Psoas muscle (tissue), 8 donors: ENCODE data around the gene MUC2. TPM values are rescaled to one million over a fixed set of nuclear protein-coding genes. Genes with fewer than 3 reads are reported as not detected.

Experiments used
- ATAC-seq, 4 donors: fragments of 200-7000 bp; cut with Tn5 transposase; one replicate each; pipeline ENCODE4 v1.9.1; 2020; ENCODE audit warnings: moderate library complexity in 3 of 4, mild to moderate bottlenecking in 2 of 4
- DNase-seq, 2 donors: peaks; one replicate each; pipeline ENCODE4 v3.0.0-alpha.2; 2020
- H3K27ac ChIP-seq: fragments of 200-600 bp; one replicate; pipeline ENCODE4 v1.8.0; 2022
- H3K27me3 ChIP-seq, 3 donors: fragments of 200-600 bp in 1 of 3; one replicate each; pipeline versions ENCODE4 v1.6.1 to v1.8.0; 2013 to 2022; ENCODE audit warnings: low read length in 2 of 3, mild to moderate bottlenecking in 2 of 3, moderate library complexity in 1 of 3; ENCODE audit not compliant: insufficient read depth in 3 of 3
- H3K36me3 ChIP-seq, 2 donors: fragments of 200-600 bp in 1 of 2; one replicate each; pipeline versions ENCODE4 v1.6.1 to v1.8.0; 2013 to 2022; ENCODE audit warnings: low read depth in 1 of 2, mild to moderate bottlenecking in 1 of 2, moderate library complexity in 1 of 2; ENCODE audit not compliant: insufficient read depth in 1 of 2
- H3K4me1 ChIP-seq: fragments of 200-600 bp; one replicate; pipeline ENCODE4 v1.8.0; 2022
- H3K4me3 ChIP-seq: fragments of 200-600 bp; one replicate; pipeline ENCODE4 v1.8.0; 2022; ENCODE audit warnings: mild to moderate bottlenecking
- H3K9me3 ChIP-seq: fragments of 200-600 bp; one replicate; pipeline ENCODE4 v1.8.0; 2022
- CTCF ChIP-seq: fragments of 200-600 bp; IDR thresholded peaks from one replicate; pipeline ENCODE4 v1.8.0; 2022; ENCODE audit warnings: antibody characterized with exemption
- WGBS, 3 donors: extraction: QIAGEN DNeasy Blood & Tissue Kit; methylation state at CpG; one replicate each; pipeline versions ENCODE4 v1.1.6 to v1.1.7; 2013; 5-methylcytosine and 5-hydroxymethylcytosine counted together
- intact Hi-C, 2 donors: fragments of 100-400 bp; cut with DNase I; formaldehyde crosslinking; loops; one replicate each; pipeline versions ENCODE4 v1.11.0 to v1.14.2; 2022
- polyA plus RNA-seq, 3 donors: library from polyadenylated mRNA; stranded (reverse); fragments of 200-250 nt; gene quantifications; one replicate each; pipeline ENCODE4 v1.2.3, GENCODE V29; 2013
- total RNA-seq, 4 donors: library from RNA; stranded (reverse); fragmentation: NEBNext Ultra II Directional in 2 of 4; extraction: Animal tissue kit (Norgen Biotek cat#: 25700) in 2 of 4; gene quantifications; one replicate each; pipeline versions ENCODE4 v1.2.1 to v1.2.4, GENCODE V29; 2021 to 2023
- donor health status: healthy with polysubstance abuse.
- donor health status: DM: no; HTN: no; CAD: no; lungs with moderate emphysema.
- donor health status: Bipolar disorder and iron deficiency.
- donor health status: healthy.
- donor health status: DM: yes; HTN: yes; CAD: no.
- donor health status: DM: no; HTN: no; CAD: no.
- donor health status: DM: no; HTN: no; CAD: no.
- donor health status: DM: yes; HTN: yes; CAD: no.

MUC2 gene
- total and polyA plus RNA-seq, 7 donors, result under 0.01 to 0.44 (median 0.02) TPM; not detected in 2

GRCh38 chr11:1049431-1049891 lies 25.2 kb upstream of the MUC2 start:
- no peaks in the 10 kb centered on the region for H3K9me3 ChIP-seq
- peaks cover 0 to 21% (median 16%) of the 10 kb centered on the region in 3 donors for H3K27me3 ChIP-seq
- DNase-seq (peak; percentile 14 to 48), ATAC-seq (no peak)
- H3K36me3 ChIP-seq, result no peaks in the 10 kb centered on the region
- H3K27ac ChIP-seq, result no peak overlapping the region
- 46 to 60% (median 47%) methylated on average over 12 to 13 of the region's 13 CpGs for WGBS, 3 donors
- intact Hi-C loops, result no loop called here
- H3K4me3 ChIP-seq, result no peak overlapping the region
- TF ChIP-seq CTCF, result no peak
- H3K4me1 ChIP-seq, result no peaks in the 10 kb centered on the region

DNA sequence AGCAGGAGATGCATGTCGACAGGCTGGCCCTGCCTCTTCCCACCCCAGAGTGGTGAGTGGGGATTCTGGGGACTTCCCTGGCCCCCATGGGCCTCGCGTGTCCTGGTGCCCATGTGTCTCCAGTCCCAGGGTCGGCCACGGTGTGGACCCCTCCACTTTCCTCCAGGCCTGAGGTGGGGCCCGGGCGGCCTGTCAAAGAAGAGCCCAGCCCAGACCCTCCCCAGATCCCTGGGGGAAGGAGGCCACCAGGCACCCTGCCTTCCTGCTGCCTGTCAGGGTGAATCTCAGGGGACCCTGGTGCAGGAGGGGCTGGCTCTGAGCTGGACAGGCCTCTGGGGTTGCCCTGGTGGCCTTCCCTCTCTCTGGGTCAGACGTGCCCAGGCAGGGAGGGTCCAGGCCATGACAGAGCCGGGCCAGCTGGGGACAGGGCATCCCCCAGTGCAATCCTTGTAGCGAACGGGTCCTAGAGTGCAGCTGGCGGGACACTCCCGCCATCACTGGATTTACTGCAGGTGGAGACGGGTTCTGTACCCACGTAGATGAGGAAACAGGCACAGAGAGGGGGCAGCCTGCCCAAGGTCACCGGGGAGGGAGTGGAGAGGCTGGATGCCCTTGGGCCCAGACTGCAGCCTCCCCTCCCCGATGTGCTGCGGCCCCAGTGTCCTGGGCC lies 24.6 kb upstream of the MUC2 start:
- DNase-seq (peak; percentile 7 to 45), ATAC-seq (no peak)
- no peak for TF ChIP-seq CTCF
- 74 to 81% (median 74%) methylated on average over 17 to 18 of the region's 18 CpGs for WGBS, 3 donors
- Histone ChIP-seq H3K9me3 (no peaks in the 10 kb centered on the region), H3K36me3 (no peaks in the 10 kb centered on the region), H3K27ac (no peak overlapping the region), H3K27me3 (peaks cover 0 to 24% (median 16%) of the 10 kb centered on the region in 3 donors), H3K4me1 (no peaks in the 10 kb centered on the region), H3K4me3 (no peak overlapping the region)
- intact Hi-C loops, result loop anchor here (2.0 to 5.0 kb wide), 3 partner anchors 73 to 203 kb away; partner anchors contain the start of gene AP2A2 (in 2 of the 2)

DNA sequence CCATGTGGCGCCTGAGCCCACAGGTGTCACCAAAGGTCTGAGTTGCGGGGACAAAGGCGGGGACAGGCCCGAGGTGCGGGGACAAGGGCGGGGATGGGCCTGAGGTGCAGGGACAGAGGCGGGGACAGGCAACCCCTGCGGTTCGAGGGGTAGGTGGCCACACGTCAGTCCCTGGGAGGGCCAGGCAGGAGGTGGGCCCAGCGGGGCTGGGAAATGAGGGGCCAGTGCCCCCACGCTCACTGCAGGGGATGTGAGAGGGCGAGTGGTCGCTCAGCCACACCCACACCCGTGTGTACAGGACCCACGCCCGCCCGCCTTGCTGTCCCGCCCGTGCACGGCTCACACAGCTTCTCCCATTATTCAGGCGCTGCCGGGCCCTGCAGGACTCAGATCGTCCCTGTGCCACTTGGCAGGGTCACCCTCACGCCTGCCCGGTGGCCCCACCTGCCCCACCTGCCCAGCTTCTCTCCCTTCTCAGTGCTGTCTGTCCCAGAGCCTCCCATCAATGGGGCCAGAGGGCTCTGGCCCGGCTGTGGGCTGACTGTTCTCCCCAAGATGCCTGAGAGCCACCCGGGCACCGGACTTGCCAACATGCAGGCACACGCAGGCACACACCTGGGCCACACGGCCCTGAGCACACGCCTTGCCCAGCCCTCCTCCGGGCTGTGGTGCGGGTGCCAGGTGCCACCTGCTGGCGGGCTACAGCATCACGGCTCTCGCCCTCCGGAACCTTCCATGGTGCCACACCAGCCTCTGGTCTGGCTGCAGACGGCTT lies 23.9 kb upstream of the MUC2 start:
- Histone ChIP-seq H3K4me1 (no peaks in the 10 kb centered on the region), H3K27me3 (peaks cover 0 to 24% (median 16%) of the 10 kb centered on the region in 3 donors), H3K36me3 (no peaks in the 10 kb centered on the region), H3K27ac (no peak overlapping the region), H3K4me3 (no peak overlapping the region), H3K9me3 (no peaks in the 10 kb centered on the region)
- DNase-seq (peak; percentile 52 to 81), ATAC-seq (peak; percentile 92 to 99 (median 96))
- intact Hi-C loops, result loop anchor here (1.0 to 5.0 kb wide), 4 partner anchors 73 to 204 kb away; partner anchors contain the start of gene AP2A2 (in 2 of the 2)
- 33 to 46% (median 42%) methylated on average over 27 to 39 of the region's 39 CpGs for whole genome bisulfite sequencing, 3 donors
- peak; percentile 87 for TF ChIP-seq CTCF

DNA sequence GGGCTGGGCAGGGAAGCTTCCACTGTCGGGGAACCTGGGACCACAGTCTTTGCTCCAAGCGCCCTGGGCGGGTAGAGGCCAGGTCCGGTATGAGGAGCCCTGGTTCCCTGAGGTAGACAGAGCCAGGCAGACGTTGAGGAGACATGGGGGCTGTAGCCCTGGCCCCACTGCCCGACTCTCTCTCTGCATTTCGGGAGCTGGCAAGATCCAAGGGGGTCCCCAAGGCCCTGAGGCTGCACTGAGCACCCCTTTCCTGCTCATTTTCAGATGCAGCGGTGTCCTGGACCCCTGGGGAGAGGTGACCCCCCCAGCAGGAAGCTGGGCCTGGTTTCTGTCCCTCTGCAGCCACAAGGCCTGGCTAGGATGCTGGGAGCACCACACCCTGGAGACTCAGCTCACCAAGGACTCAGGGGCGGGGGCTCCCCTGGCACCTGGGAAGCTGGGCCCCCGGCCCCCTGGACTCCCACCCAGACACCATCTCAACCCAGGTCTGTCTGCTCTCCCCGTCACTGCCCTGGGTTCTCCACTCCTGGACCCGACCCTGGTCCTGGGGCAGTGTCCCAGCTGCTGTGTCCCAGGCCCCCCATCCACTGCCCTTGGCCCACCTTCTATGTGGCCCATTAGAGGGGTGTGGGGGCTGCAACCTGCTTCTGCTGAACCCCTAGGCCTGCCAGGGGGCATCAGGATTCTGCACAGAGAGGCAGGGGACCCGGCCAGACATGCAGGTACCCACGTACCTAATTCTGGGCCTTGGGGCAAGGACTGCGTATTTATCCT lies 23.1 kb upstream of the MUC2 start:
- Histone ChIP-seq H3K36me3 (no peaks in the 10 kb centered on the region), H3K27ac (no peak overlapping the region), H3K9me3 (no peaks in the 10 kb centered on the region), H3K27me3 (peaks cover 0 to 25% (median 16%) of the 10 kb centered on the region in 3 donors), H3K4me3 (no peak overlapping the region), H3K4me1 (no peaks in the 10 kb centered on the region)
- DNase-seq (peak; percentile 7 to 36), ATAC-seq (peak in 2 of 4 donors; percentile 10 to 38)
- intact Hi-C loops, result loop anchor here (1.0 to 5.0 kb wide), 4 partner anchors 74 to 205 kb away; partner anchors contain the start of gene AP2A2 (in 2 of the 2)
- 67 to 70% (median 69%) methylated on average over 14 to 15 of the region's 15 CpGs for WGBS, 3 donors
- TF ChIP-seq CTCF, result no peak
